ENCODE data around the gene DPM1. TPM values are rescaled to one million over a fixed set of nuclear protein-coding genes. Genes with fewer than 3 reads are reported as not detected.

DPM1 gene
- total RNA-seq, 1 experiment from 2014 or later = 66.8 TPM

DNA sequence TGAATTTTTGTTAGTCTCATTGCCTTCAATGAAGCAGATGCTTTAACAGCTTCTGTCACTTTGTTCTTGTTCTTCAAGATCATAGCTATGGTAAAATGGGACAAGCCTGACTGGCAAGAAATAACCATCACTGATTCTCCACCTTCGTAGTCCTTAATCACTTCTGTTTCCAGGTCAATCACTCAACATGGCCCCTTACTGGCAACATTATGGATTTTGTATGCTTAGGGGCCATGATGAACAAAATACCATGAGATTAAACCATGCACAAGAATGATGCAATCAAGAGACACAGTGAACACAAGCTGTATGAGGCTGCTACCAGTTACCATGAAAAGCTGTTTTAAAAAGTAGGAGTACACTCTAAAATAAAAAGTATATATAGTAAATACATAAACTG lies 59.9 kb downstream of the DPM1 start:
- Mint-ChIP-seq H3K9me3 (ENCODE audit: unreplicated experiment) (no peaks in the 10 kb centered on the region), H3K27ac (ENCODE audit: low read depth, unreplicated experiment) (peak overlapping the region; percentile 48), H3K36me3 (ENCODE audit: insufficient read depth, unreplicated experiment) (peaks cover 96% of the 10 kb centered on the region), H3K4me3 (ENCODE audit: unreplicated experiment) (no peak overlapping the region), H3K4me1 (ENCODE audit: insufficient read depth, unreplicated experiment) (peaks cover 6% of the 10 kb centered on the region), H3K27me3 (ENCODE audit: insufficient read depth, unreplicated experiment) (no peaks in the 10 kb centered on the region)
- intact Hi-C loops (cut with micrococcal nuclease) = no loop called here
- TF ChIP-seq, protein P1, sequence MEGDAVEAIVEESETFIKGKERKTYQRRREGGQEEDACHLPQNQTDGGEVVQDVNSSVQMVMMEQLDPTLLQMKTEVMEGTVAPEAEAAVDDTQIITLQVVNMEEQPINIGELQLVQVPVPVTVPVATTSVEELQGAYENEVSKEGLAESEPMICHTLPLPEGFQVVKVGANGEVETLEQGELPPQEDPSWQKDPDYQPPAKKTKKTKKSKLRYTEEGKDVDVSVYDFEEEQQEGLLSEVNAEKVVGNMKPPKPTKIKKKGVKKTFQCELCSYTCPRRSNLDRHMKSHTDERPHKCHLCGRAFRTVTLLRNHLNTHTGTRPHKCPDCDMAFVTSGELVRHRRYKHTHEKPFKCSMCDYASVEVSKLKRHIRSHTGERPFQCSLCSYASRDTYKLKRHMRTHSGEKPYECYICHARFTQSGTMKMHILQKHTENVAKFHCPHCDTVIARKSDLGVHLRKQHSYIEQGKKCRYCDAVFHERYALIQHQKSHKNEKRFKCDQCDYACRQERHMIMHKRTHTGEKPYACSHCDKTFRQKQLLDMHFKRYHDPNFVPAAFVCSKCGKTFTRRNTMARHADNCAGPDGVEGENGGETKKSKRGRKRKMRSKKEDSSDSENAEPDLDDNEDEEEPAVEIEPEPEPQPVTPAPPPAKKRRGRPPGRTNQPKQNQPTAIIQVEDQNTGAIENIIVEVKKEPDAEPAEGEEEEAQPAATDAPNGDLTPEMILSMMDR (IDR thresholded peaks at IDR 0.05; ENCODE audit: unreplicated experiment) = no peak
- DNase-seq (ENCODE audit: unreplicated experiment) = no peak
- POLR2A ChIA-PET = interaction anchor here (0.6 to 2.2 kb wide), 12 partner anchors 8 to 973 kb away, joined by 3 to 11 read pairs (median 4); partner anchors contain the start of genes ADNP and BCAS4
- CTCF ChIA-PET = interaction anchor here (0.6 to 2.9 kb wide), 8 partner anchors 22 to 1140 kb away, joined by 3 to 12 read pairs (median 3); no protein-coding TSS in a partner anchor
- no TSS peak for BruUV-seq (replicated peaks)

DNA sequence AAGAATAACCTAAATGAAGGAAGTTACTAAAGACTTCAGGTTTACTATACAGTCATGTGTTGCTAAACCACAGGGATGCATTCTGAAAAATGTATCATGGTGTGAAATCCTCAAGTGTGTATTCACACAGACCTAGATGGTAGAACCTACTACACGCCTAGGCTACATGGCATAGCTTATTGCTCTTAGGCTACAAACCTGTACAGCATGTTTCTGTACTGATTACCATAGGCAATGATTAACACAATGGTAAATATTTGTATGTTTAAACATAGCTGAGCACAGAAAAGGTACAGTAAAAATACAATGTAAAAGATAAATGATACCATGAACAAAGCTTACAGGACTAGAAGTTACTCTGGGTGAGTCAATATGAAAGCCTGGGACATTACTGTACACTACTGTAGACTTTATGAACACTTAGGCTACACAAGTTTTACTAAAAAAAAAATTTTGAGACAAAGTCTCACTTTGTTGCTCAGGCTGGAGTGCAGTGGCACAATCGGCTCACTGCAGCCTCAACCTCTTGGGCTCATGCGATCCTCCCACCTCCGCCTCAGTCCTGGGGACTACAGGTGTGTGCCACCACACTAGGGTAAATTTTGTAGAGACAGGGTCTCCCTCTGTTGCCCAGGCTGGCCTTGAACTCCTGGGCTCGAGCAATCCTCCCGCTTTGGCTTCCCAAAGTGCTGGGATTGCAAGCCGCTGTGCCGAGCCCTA lies 63.1 kb downstream of the DPM1 start:
- Mint-ChIP-seq H3K27me3 (ENCODE audit: insufficient read depth, unreplicated experiment) (no peaks in the 10 kb centered on the region), H3K4me3 (ENCODE audit: unreplicated experiment) (no peak overlapping the region), H3K4me1 (ENCODE audit: insufficient read depth, unreplicated experiment) (no peaks in the 10 kb centered on the region), H3K9me3 (ENCODE audit: unreplicated experiment) (no peaks in the 10 kb centered on the region), H3K27ac (ENCODE audit: low read depth, unreplicated experiment) (no peak overlapping the region), H3K36me3 (ENCODE audit: insufficient read depth, unreplicated experiment) (peaks cover 96% of the 10 kb centered on the region)
- CTCF ChIA-PET = interaction anchor here (0.6 to 2.0 kb wide), 9 partner anchors 9 to 59 kb away, joined by 3 to 7 read pairs (median 5); no protein-coding TSS in a partner anchor
- POLR2A ChIA-PET = interaction anchor here (1.3 to 2.1 kb wide), 7 partner anchors 16 to 101 kb away, joined by 3 to 7 read pairs (median 4); partner anchors contain the start of genes ADNP, DPM1 and MOCS3
- intact Hi-C loops (cut with micrococcal nuclease) = no loop called here
- TF ChIP-seq, protein P1 (IDR thresholded peaks at IDR 0.05; ENCODE audit: unreplicated experiment) = no peak
- no TSS peak for BruUV-seq (replicated peaks)
- no peak for DNase-seq (ENCODE audit: unreplicated experiment)

DNA sequence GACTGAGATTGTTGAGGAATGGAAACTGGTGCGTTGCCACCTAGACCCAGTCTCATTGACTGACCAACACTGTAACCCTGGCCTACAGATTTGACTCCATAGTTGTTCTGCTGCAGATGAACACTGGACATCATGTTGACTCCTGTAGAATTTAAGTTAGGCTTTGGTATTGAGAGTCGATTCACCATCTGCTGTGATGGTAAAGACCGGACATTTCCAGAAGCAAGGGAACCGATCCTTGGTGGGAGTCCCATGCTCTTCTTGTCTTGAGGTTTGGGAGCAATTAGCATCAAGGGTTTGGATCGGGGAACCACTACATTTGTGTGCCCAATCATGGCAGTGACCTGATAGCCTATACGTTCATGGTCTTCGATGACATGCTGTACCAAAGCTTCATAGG lies 64.7 kb downstream of the DPM1 start:
- TF ChIP-seq, protein P1 (IDR thresholded peaks at IDR 0.05; ENCODE audit: unreplicated experiment) = no peak
- intact Hi-C loops (cut with micrococcal nuclease) = no loop called here
- Mint-ChIP-seq H3K36me3 (ENCODE audit: insufficient read depth, unreplicated experiment) (peaks cover 96% of the 10 kb centered on the region), H3K4me1 (ENCODE audit: insufficient read depth, unreplicated experiment) (no peaks in the 10 kb centered on the region), H3K27ac (ENCODE audit: low read depth, unreplicated experiment) (no peak overlapping the region), H3K27me3 (ENCODE audit: insufficient read depth, unreplicated experiment) (no peaks in the 10 kb centered on the region), H3K9me3 (ENCODE audit: unreplicated experiment) (no peaks in the 10 kb centered on the region), H3K4me3 (ENCODE audit: unreplicated experiment) (no peak overlapping the region)
- BruUV-seq (replicated peaks) = no TSS peak
- POLR2A ChIA-PET = interaction anchor here (1.2 to 2.1 kb wide), 4 partner anchors 9 to 99 kb away, joined by 3 to 6 read pairs (median 4); no protein-coding TSS in a partner anchor
- CTCF ChIA-PET = interaction anchor here (0.8 to 2.0 kb wide), 2 partner anchors 9 to 12 kb away, joined by 4 to 7 read pairs; no protein-coding TSS in a partner anchor
- no peak for DNase-seq (ENCODE audit: unreplicated experiment)

DNA sequence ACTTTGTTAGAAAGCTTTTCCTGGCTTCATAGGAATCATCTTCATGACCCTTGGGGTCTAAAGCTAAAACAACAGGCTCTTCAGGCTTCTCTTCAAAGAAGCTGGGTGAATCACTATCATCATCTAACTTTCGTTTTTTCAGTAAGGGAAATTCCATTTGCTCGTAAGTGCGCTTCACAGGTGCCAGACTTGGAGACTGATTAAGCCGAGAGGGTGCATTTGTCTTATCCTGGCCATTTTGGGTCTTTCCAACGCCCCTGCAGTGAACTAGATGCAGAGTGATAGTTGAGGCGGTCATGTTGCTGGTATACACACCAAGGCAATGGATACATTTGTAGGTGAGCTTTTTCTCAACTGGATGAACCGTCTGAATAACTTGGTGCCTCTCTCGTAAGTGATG lies 65.9 kb downstream of the DPM1 start:
- POLR2A ChIA-PET = interaction anchor here (0.8 to 2.6 kb wide), 8 partner anchors 9 to 98 kb away, joined by 3 to 16 read pairs (median 5); partner anchors contain the start of gene BCAS4
- H3K4me3 Mint-ChIP-seq (ENCODE audit: unreplicated experiment) = no peak overlapping the region

More for the DNA sequence above, 65.9 kb downstream of the DPM1 start:
- H3K9me3 Mint-ChIP-seq (ENCODE audit: unreplicated experiment) = no peaks in the 10 kb centered on the region
- CTCF ChIA-PET = interaction anchor here (0.9 to 4.0 kb wide), 5 partner anchors 8 to 98 kb away, joined by 3 to 17 read pairs (median 4); no protein-coding TSS in a partner anchor
- no peak overlapping the region for H3K27ac Mint-ChIP-seq (ENCODE audit: low read depth, unreplicated experiment)
- intact Hi-C loops (cut with micrococcal nuclease) = no loop called here
- H3K4me1 Mint-ChIP-seq (ENCODE audit: insufficient read depth, unreplicated experiment) = no peaks in the 10 kb centered on the region
- no TSS peak for BruUV-seq (replicated peaks)
- TF ChIP-seq, protein P1 (IDR thresholded peaks at IDR 0.05; ENCODE audit: unreplicated experiment) = no peak
- no peaks in the 10 kb centered on the region for H3K27me3 Mint-ChIP-seq (ENCODE audit: insufficient read depth, unreplicated experiment)
- no peak for DNase-seq (ENCODE audit: unreplicated experiment)
- H3K36me3 Mint-ChIP-seq (ENCODE audit: insufficient read depth, unreplicated experiment) = peaks cover 96% of the 10 kb centered on the region

All from MCF 10A (cell line).